PC-3 (cell line): Measurements from ENCODE around the gene PALD1. TPM values are rescaled to one million over a fixed set of nuclear protein-coding genes. Genes with fewer than 3 reads are reported as not detected.

Experiments
- ATAC-seq: fragments of 200-7000 bp; cut with Tn5 transposase; 2 replicates; pipeline ENCODE4 v1.9.1; 2020; ENCODE audit warnings: mild to moderate bottlenecking, moderate library complexity
- BruUV-seq: library from RNA; stranded (reverse); fragments of 400-500 nt; replicated peaks from 2 replicates; lab custom pipeline; 2021; lab: Mats Ljungman, UMichigan
- CTCF ChIA-PET: fragments of 300-600 bp; sonication (Branson Sonifier 250); formaldehyde crosslinking; loops from one replicate; lab custom pipeline; 2022; ENCODE audit warnings: antibody characterized with exemption; lab: Charles Lee
- POLR2A ChIA-PET: fragments of 300-600 bp; sonication (Branson Sonifier 250); formaldehyde crosslinking; loops from one replicate; lab custom pipeline; 2022; ENCODE audit warnings: antibody characterized with exemption; ENCODE audit not compliant: unreplicated experiment; lab: Charles Lee
- DNase-seq: peaks from one replicate; pipeline ENCODE4 v3.0.0-alpha.2; 2015
- H2AFZ ChIP-seq: fragments of 300-600 bp; sonication (generic); 2 replicates; pipeline ENCODE4 v1.6.0; 2016; ENCODE audit warnings: antibody characterized with exemption, low read length
- H3F3A ChIP-seq: fragments of 300-600 bp; sonication (generic); one replicate; pipeline ENCODE4 v1.6.0; 2017; ENCODE audit warnings: antibody characterized with exemption, low read length, control low read depth, mild to moderate bottlenecking; ENCODE audit not compliant: unreplicated experiment
- H3K27ac ChIP-seq: fragments of 300-600 bp; sonication (generic); 2 replicates; pipeline ENCODE4 v1.5.1; 2016; ENCODE audit warnings: mild to moderate bottlenecking, low read length
- H3K27me3 ChIP-seq: fragments of 300-600 bp; sonication (generic); 2 replicates; pipeline ENCODE4 v1.6.1; 2016; ENCODE audit warnings: low read length, mixed read lengths
- H3K36me3 ChIP-seq: fragments of 300-600 bp; sonication (generic); 2 replicates; pipeline ENCODE4 v1.6.1; 2016; ENCODE audit warnings: low read depth, mixed run types, low read length, mixed read lengths
- H3K4me1 ChIP-seq: fragments of 300-600 bp; sonication (generic); 2 replicates; pipeline ENCODE4 v1.5.1; 2016; ENCODE audit warnings: low read length; ENCODE audit not compliant: insufficient read depth
- H3K4me2 ChIP-seq: fragments of 300-600 bp; sonication (generic); 2 replicates; pipeline ENCODE4 v1.6.0; 2016; ENCODE audit warnings: low read length
- H3K4me3 ChIP-seq: fragments of 300-600 bp; sonication (generic); 2 replicates; pipeline ENCODE4 v1.5.1; 2016; ENCODE audit warnings: mild to moderate bottlenecking, low read length, mixed read lengths
- H3K79me2 ChIP-seq: fragments of 300-600 bp; sonication (generic); 2 replicates; pipeline ENCODE4 v1.6.1; 2017; ENCODE audit warnings: low read length, mixed read lengths
- H3K9ac ChIP-seq: fragments of 300-600 bp; sonication (generic); 2 replicates; pipeline ENCODE4 v1.6.0; 2016; ENCODE audit warnings: mild to moderate bottlenecking, low read length
- H3K9me2 ChIP-seq: fragments of 300-600 bp; sonication (generic); replicated peaks from 2 replicates; pipeline ENCODE4 v1.6.1; 2016; ENCODE audit warnings: mixed run types, low read length, mixed read lengths
- H3K9me3 ChIP-seq: fragments of 300-600 bp; sonication (generic); 2 replicates; pipeline ENCODE4 v1.6.1; 2016; ENCODE audit warnings: low read length, mixed read lengths
- H4K20me1 ChIP-seq: fragments of 300-600 bp; sonication (generic); 2 replicates; pipeline ENCODE4 v1.6.1; 2016; ENCODE audit warnings: low read length, mixed read lengths
- CTCF ChIP-seq: fragments of 300-600 bp; sonication (generic); conservative IDR thresholded peaks from 2 replicates; pipeline ENCODE4 v1.5.1; 2017; ENCODE audit warnings: antibody characterized with exemption, low read depth, mild to moderate bottlenecking, low read length
- EZH2 ChIP-seq: fragments of 300-600 bp; sonication (generic); IDR thresholded peaks from one replicate; pipeline ENCODE4 v1.6.1; 2017; ENCODE audit warnings: antibody characterized with exemption, mild to moderate bottlenecking, low read length; ENCODE audit not compliant: unreplicated experiment
- EZH2phosphoT487 ChIP-seq: fragments of 300-600 bp; sonication (generic); IDR thresholded peaks from 2 replicates; pipeline ENCODE4 v1.6.1; 2018; ENCODE audit warnings: mild to moderate bottlenecking, antibody characterized with exemption, low read length, borderline replicate concordance
- intact Hi-C: fragments of 100-400 bp; cut with micrococcal nuclease; formaldehyde crosslinking; loops from 2 replicates; pipeline ENCODE4 v1.9.0; 2023
- total RNA-seq: library from RNA; depleted of rRNA; stranded (reverse); fragments of >200 nt; gene quantifications from 2 replicates; pipeline ENCODE4 v1.2.3, GENCODE V29; 2014

The PALD1 gene
- total RNA-seq, 1 experiment from 2014 or later = 0.80 TPM

DNA sequence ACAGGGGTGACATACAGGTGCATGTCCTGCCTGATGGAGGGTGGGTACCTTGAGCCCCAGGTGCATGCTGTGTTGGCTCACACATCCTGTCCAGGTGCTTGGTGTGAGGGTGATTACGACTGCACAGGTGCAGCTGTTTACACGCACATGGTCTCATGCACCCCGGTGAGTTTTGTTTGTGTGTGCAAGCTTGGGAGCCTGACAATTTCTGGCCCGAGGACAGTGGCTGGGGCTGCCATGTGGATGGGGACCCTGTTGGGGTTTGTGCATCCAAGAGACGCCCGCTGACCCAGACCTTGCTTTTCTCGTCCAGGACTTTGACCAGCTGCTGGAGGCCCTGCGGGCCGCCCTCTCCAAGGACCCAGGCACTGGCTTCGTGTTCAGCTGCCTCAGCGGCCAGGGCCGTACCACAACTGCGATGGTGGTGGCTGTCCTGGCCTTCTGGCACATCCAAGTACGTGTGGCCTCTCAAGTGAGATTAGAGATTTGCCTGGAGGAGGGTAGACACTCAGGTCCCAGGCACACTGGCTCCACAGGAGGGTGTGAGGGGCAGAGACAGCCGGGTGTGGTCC is 62.3 kb downstream of the PALD1 start:
- Histone ChIP-seq H3K27ac (no peak overlapping the region), H4K20me1 (no peaks in the 10 kb centered on the region), H3K36me3 (no peaks in the 10 kb centered on the region), H3K4me2 (no peak overlapping the region), H3K27me3 (no peaks in the 10 kb centered on the region), H3F3A (no peaks in the 10 kb centered on the region), H3K4me3 (no peak overlapping the region), H3K4me1 (peaks cover 7% of the 10 kb centered on the region; the same call in 1 of the 2 replicates), H2AFZ (no peak overlapping the region), H3K9ac (no peak overlapping the region), H3K9me2 (no peaks in the 10 kb centered on the region), H3K9me3 (no peaks in the 10 kb centered on the region), H3K79me2 (no peaks in the 10 kb centered on the region)
- no TSS peak for BruUV-seq
- POLR2A ChIA-PET = no interaction called here
- DNase-seq (no peak), ATAC-seq (no peak)
- CTCF ChIA-PET = interaction anchor here (0.8 to 1.0 kb wide), 2 partner anchors 78 to 80 kb away, joined by 3 to 8 read pairs; no protein-coding TSS in a partner anchor
- TF ChIP-seq EZH2 (no peak), CTCF (no peak; the same call in 1 of the 2 replicates), EZH2phosphoT487 (no peak)
- intact Hi-C loops = loop anchor here (5.0 kb wide), 1 partner anchor 319 kb away; no protein-coding TSS in a partner anchor

GRCh38 chr10:70541736-70542564 is 63.4 kb downstream of the PALD1 start:
- ATAC-seq = no peak
- Histone ChIP-seq H3K36me3 (no peaks in the 10 kb centered on the region), H3K4me2 (no peak overlapping the region), H3K4me3 (no peak overlapping the region), H3K9me3 (no peaks in the 10 kb centered on the region), H3K27me3 (no peaks in the 10 kb centered on the region), H3K4me1 (peaks cover 1% of the 10 kb centered on the region; the same call in 1 of the 2 replicates), H2AFZ (no peak overlapping the region), H4K20me1 (no peaks in the 10 kb centered on the region), H3K27ac (no peak overlapping the region), H3K9ac (no peak overlapping the region), H3K9me2 (no peaks in the 10 kb centered on the region), H3K79me2 (no peaks in the 10 kb centered on the region), H3F3A (no peaks in the 10 kb centered on the region)
- no TSS peak for BruUV-seq
- intact Hi-C loops = loop anchor here (1.0 to 5.0 kb wide), 3 partner anchors 81 to 320 kb away; no protein-coding TSS in a partner anchor
- CTCF ChIA-PET = interaction anchor here (0.6 to 1.3 kb wide), 5 partner anchors 9 to 320 kb away, joined by 3 to 14 read pairs (median 3); no protein-coding TSS in a partner anchor
- POLR2A ChIA-PET = no interaction called here
- TF ChIP-seq CTCF (no peak), EZH2phosphoT487 (no peak), EZH2 (no peak)
- no peak for DNase-seq
